Measurements from ENCODE around the gene MACROD2. TPM values are rescaled to one million over a fixed set of nuclear protein-coding genes. Genes with fewer than 3 reads are reported as not detected.

MACROD2 gene
- total RNA-seq, 1 experiment from 2014 or later = 3.7 TPM

DNA sequence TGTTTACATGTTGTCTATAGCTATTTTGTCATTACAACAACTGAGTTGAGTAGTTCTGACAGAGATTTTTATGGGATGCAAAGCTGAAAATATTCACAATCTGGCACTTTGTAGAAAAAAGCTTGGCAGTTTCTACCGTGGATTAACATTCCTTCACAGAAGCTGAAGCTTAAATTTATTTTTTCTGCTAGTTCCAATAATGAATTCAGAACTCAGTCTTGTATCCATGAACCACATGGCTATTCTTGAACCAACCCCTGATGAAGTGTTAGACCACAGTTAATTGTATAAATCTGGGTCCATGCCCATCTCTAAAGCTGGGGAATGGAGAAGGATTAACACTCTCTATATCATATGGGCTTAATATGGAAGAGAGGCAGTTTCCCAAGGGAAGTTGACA is 1085.9 kb downstream of the MACROD2 start:
- Histone ChIP-seq H3K9me3 (ENCODE audit: control insufficient read depth in 1 of 2, insufficient read depth in 1 of 2, low read depth in 1 of 2, low read length in 2 of 2) (no peaks in the 10 kb centered on the region), H3K27ac (ENCODE audit: low read depth, low read length) (no peak overlapping the region), H3K27me3 (ENCODE audit: insufficient read depth, low read length) (no peaks in the 10 kb centered on the region), H3K79me2 (ENCODE audit: insufficient read depth, low read length) (no peaks in the 10 kb centered on the region), H4K20me1 (ENCODE audit: insufficient read depth) (no peaks in the 10 kb centered on the region), H3K4me1 (ENCODE audit: control insufficient read depth in 1 of 2, insufficient read depth in 2 of 2, low read length in 2 of 2) (no peaks in the 10 kb centered on the region), H3K9ac (ENCODE audit: low read length) (no peak overlapping the region), H3K9me2 (ENCODE audit: insufficient read depth) (no peaks in the 10 kb centered on the region), H2AFZ (ENCODE audit: low read depth, low read length, poor library complexity, severe bottlenecking) (no peak overlapping the region), H3K4me2 (ENCODE audit: low read length) (no peak overlapping the region), H3K36me3 (ENCODE audit: control insufficient read depth in 1 of 2, insufficient read depth in 2 of 2, low read length in 2 of 2) (no peaks in the 10 kb centered on the region), H3K4me3 (replicated peaks in 1 of 2; ENCODE audit: low read depth in 1 of 2, low read length in 2 of 2) (no peak overlapping the region)
- POLR2A ChIA-PET = no interaction called here
- no peak for TF ChIP-seq CEBPB (IDR thresholded peaks at IDR 0.05; ENCODE audit: low read depth)
- no peak for TF ChIP-seq EGR1 (IDR thresholded peaks at IDR 0.05; ENCODE audit: low read depth)
- no peak for TF ChIP-seq SRF (IDR thresholded peaks at IDR 0.05; ENCODE audit: low read depth)
- TF ChIP-seq EZH2phosphoT487 (IDR thresholded peaks at IDR 0.05; ENCODE audit: borderline replicate concordance) = no peak
- no peak for TF ChIP-seq TCF7L2 (IDR thresholded peaks at IDR 0.05; ENCODE audit: borderline replicate concordance, extremely low read depth, insufficient read depth, insufficient read length)
- TF ChIP-seq, protein P1, sequence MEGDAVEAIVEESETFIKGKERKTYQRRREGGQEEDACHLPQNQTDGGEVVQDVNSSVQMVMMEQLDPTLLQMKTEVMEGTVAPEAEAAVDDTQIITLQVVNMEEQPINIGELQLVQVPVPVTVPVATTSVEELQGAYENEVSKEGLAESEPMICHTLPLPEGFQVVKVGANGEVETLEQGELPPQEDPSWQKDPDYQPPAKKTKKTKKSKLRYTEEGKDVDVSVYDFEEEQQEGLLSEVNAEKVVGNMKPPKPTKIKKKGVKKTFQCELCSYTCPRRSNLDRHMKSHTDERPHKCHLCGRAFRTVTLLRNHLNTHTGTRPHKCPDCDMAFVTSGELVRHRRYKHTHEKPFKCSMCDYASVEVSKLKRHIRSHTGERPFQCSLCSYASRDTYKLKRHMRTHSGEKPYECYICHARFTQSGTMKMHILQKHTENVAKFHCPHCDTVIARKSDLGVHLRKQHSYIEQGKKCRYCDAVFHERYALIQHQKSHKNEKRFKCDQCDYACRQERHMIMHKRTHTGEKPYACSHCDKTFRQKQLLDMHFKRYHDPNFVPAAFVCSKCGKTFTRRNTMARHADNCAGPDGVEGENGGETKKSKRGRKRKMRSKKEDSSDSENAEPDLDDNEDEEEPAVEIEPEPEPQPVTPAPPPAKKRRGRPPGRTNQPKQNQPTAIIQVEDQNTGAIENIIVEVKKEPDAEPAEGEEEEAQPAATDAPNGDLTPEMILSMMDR (IDR thresholded peaks at IDR 0.05 in 2 of 3, conservative IDR thresholded peaks at IDR 0.05 in 1 of 3; ENCODE audit: borderline replicate concordance in 1 of 3, insufficient read depth in 1 of 3, low read depth in 2 of 3, low read length in 2 of 3) = no peak
- TF ChIP-seq, protein P2, sequence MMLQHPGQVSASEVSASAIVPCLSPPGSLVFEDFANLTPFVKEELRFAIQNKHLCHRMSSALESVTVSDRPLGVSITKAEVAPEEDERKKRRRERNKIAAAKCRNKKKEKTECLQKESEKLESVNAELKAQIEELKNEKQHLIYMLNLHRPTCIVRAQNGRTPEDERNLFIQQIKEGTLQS (IDR thresholded peaks at IDR 0.05) = no peak
- TF ChIP-seq EZH2 (IDR thresholded peaks at IDR 0.05) = no peak
- TF ChIP-seq FOSL1 (IDR thresholded peaks at IDR 0.05; ENCODE audit: low read depth) = no peak
- no peak for TF ChIP-seq SIN3A (IDR thresholded peaks at IDR 0.05; ENCODE audit: low read depth)
- no peak for TF ChIP-seq MAX (IDR thresholded peaks at IDR 0.05)
- no peak for TF ChIP-seq POLR2A (IDR thresholded peaks at IDR 0.05; ENCODE audit: borderline replicate concordance, extremely low read depth, insufficient read depth, insufficient read length)
- TF ChIP-seq JUND (IDR thresholded peaks at IDR 0.05) = no peak
- TF ChIP-seq POLR2AphosphoS5 (IDR thresholded peaks at IDR 0.05; ENCODE audit: low read depth, low read length) = no peak
- TF ChIP-seq YY1 (IDR thresholded peaks at IDR 0.05; ENCODE audit: extremely low read depth, insufficient replicate concordance, low read depth, low read length) = no peak
- RAD21 ChIA-PET (ENCODE audit: low non-redundant PET in 1 of 2, low total read pairs in 2 of 2, uncharacterized antibody in 2 of 2, unreplicated experiment in 2 of 2) = no interaction called here
- BruUV-seq (replicated peaks) = no TSS peak
- intact Hi-C loops (cut with micrococcal nuclease) = no loop called here
- DNase-seq (ENCODE audit: low read depth, low spot score) = no peak
- CTCF ChIA-PET = no interaction called here
- no peak for ATAC-seq

All from HCT116 (cell line).